Left kidney (tissue), 2 donors: ENCODE measurements around the gene ADGB. TPM values are rescaled to one million over a fixed set of nuclear protein-coding genes. Genes with fewer than 3 reads are reported as not detected.
"Not testable (repeated sequence)": the region's sequence is repeated elsewhere in the genome, so short reads cannot be mapped to it uniquely, and the experiment has no call there.

Experiments used
- DNase-seq: peaks from one replicate; pipeline ENCODE4 v3.0.0-alpha.2; 2013
- polyA plus RNA-seq: library from polyadenylated mRNA; unstranded; fragments of 120-200 nt; gene quantifications from one replicate; pipeline ENCODE4 v1.2.1, GENCODE V29; 2013; ENCODE audit not compliant: insufficient read length

Gene ADGB
- polyA plus RNA-seq, 1 donor: 0.62 TPM

DNA sequence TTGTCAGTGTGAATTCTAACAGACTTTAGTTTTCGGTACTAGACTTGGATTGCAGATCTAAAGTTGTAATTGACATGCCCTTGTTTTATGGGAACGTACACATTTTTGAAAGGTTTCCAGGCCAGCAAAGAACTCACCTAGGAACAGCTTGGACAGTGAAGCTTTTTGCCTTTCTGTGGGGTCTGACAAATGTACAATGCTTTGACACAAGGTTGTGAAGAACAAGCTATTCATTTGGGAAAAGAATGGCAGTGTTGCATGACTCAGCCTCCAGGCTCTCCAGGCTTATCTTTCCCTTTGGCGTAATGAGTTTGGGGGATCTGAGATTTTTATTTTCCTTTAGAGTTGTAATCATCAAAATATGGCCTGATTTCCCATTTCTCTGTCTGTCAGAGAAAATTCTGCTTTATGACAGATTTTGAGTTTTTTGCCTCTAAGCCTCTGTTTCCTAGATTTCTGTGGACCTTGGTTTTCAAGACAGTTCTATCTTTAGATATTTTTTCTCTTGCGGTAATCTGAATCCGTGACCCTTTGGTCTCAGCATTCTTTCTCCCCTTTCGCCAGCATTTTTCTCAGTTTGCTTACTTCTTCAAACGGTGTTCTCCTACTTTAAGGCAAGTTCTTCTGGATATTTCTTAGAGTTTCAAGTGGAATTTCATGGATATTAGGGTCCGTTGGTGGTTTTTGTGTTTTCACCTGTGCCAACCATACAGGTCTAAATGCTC lies 221.0 kb downstream of the ADGB start:
- no peak for DNase-seq

- no peak for DNase-seq
These were observed 228.6 kb downstream of the ADGB start for GRCh38 chr6:146827216-146827928.

- DNase-seq: no peak
These were observed 231.2 kb downstream of the ADGB start for GRCh38 chr6:146829792-146830565.

DNA sequence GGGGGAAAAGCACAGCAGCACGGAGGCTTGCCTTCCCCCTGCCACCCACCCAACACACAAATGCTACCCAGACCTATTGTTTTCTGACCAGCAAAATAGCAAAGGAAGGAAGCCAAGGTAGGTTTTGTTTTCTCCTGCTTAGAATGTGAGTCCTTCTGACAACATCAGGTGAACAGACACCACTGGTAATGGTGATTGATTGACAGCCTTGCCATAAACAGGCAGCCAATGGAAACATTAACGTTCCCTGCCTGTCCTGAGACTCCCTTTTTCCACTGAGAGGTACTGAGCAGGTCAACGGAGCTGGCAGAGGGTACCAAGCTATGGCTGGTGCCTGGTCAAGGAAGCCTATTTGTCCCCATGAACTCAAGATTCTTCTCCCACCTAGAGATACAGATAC lies 234.4 kb downstream of the ADGB start:
- no peak for DNase-seq

DNA sequence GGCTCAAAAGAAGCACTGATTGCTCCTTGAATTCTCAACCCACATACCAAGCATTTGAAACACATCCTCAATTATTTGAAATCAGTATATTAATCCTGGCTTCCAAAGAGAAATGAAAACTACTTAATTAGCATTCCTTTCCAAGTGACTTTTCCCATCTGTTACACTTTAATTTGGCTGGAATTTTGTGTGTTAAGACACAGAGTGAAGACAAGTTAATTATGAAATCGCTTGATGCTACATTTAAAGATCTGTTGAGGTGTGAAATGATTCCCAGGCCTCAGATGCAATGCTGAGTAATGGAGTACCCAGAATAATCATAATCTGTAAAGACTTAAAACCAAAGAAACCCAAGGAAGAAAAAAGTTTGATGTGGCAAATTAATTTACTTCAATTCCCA lies 241.4 kb downstream of the ADGB start:
- no peak for DNase-seq

DNA sequence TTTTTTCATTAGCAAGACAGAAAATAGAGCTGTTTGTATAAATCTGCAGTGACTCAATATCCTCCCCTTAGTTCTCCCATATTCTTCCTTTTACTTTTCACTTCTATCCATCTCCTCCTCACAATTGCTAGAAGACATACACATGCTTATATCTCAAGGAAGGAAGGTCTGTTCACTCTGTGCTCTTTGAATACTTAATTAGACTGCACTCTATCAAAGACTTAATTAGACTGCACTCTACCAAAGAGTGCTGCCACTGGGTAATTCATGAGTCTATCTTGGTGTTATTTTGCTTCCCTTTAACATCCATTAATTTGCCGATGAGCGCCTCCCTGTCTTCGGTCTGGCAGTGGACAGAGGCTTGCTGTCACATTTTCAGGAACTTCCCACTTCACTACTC lies 241.9 kb downstream of the ADGB start:
- DNase-seq: no peak

- DNase-seq: no peak
These were observed 248.7 kb downstream of the ADGB start for GRCh38 chr6:146847426-146847825.

DNA sequence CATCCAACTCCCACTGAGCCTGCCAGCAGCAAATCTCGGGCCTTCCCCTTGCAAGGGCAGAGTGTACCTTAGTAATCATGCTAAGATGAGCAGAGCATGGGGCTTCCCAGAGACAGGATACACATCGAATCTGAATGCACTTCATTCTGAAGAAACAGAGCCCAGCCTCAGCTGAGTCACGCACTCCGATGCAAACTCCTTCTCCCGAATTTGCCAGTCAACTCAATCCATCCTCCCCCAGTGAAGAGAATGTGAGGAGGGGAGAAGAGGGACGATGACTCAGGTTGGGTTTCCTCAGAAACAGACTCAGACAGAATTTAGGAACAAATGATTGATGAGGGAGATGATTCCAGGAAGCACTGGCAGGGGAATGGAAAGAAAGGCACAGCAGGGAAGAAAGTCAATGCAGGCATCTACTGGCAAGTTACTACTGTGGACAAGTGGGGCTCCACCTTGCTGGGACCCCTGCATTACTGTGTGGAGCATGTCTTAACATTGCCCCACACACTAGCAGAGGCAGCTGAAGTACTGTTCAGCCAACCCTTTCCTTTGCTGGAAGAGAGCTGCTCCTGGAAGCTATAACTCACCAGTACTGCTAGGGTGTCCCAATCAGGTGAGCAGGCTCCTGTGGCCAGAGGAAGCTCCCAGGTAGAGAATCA lies 251.6 kb downstream of the ADGB start:
- DNase-seq: no peak

DNA sequence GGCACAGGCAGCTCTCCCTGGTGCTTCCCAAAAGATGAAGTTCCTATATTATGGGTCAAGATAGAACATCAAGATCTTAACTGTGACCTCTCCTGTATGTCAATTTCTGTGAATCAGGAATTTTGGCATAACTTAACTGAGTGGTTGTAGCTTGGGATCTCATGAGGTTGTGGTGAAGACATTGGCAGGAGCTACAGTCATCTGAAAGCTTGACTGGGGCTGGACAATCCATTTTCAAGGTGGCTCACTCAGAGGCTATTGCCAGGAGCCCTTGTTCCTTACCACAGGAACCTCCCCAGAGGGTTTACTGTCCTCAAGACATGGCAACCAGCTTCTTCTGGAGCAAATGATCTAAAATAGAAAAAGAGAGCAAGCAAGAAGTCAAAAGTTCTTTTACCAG lies 252.2 kb downstream of the ADGB start:
- no peak for DNase-seq

DNA sequence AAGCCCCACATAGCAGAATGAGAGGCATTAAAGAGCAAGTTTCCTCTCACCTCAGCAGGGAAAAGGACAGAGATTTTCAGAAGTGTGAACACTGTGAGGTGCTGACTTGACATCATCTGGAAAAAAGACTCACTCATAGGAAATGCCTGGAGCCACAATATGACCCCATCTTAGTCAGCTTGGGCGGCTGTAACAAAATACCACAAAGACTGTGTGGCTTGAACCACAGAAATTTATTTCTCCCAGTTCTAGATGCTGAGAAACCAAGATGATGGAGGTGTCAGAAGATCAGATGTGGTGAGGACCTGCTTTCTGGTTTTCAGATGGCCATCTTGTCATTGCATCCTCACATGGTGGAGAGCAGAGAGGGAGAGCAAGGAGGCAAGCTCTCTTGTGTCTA lies 253.1 kb downstream of the ADGB start:
- no peak for DNase-seq

- not testable (repeated sequence) for DNase-seq
These were observed 255.9 kb downstream of the ADGB start for GRCh38 chr6:146854521-146855255.

DNA sequence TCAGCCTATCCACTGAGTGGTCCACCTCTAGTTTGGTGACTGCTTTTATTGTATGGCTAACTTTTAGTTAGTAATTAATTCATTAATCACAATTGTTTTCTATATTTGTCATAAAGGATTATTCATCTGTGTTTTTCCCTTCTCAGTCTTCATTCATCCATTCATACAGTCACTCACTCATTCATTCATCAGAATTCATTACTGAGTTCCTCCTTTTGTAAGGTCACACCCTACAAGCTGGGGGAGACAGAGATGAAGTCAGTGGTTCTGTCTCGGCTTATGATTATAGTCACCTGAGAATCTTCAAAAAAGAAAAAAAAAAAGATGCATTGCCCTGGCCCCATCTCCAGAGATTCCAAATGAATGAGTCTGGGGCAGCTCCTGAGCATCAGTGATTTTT lies 257.1 kb downstream of the ADGB start:
- DNase-seq: no peak

DNA sequence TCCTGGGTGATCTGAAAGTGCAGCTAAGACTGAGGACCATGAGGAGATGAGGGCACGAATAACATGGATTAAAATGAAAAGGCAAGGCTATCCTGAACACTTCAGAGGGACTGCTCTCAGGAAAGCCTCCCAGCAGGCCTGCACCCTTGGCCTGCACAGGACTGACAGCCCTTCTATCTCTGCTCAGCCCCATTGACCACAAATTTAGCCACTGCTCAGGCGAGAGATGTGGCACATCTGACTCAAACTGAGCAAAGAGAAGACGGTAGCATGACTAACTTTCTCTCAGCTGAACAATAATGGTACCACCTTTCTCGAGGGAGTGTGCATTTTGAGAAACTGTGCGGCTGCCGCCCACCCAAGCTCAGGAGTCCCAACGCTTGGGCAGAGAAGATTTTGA lies 257.5 kb downstream of the ADGB start:
- DNase-seq: no peak

GRCh38 chr6:146857180-146857979 lies 258.6 kb downstream of the ADGB start:
- peak; percentile 72 for DNase-seq

DNA sequence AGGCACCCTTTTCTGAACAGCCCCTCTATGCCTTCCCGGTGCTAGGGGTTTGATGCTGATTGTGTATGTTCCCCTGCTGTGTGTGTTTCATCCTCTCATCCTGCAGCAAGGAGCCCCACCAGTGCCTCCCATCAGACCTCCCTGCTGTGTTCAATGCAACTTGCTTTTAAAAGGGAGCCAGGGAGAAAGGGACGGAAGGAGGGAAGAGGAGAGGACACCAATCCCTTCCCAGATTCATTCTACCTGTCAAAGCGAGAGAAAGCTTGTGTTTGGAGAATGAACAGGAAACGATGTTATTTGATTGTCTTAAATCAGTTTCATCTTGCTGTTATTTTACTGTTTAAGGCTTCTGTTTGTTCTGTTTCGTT lies 259.2 kb downstream of the ADGB start:
- DNase-seq: peak; percentile 25

DNA sequence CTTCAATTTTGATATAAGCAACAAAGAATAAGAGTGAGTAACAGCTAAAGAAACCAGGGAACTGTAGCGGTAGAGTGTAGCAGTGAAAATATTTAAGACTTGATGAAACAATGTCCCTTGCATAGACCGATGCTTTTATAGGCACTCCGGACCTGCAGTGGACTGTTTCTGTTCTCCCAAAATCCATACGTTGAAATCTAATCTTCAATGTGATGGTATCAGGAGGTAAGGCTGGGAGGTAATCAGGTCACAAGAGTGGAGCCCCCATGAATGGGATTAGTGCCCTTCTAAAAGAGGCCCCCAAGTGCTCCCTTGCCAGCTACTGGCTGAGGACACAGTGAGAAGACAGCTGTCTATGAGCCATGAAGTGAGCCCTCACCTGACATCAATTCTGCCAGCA lies 260.4 kb downstream of the ADGB start:
- DNase-seq: no peak

DNA sequence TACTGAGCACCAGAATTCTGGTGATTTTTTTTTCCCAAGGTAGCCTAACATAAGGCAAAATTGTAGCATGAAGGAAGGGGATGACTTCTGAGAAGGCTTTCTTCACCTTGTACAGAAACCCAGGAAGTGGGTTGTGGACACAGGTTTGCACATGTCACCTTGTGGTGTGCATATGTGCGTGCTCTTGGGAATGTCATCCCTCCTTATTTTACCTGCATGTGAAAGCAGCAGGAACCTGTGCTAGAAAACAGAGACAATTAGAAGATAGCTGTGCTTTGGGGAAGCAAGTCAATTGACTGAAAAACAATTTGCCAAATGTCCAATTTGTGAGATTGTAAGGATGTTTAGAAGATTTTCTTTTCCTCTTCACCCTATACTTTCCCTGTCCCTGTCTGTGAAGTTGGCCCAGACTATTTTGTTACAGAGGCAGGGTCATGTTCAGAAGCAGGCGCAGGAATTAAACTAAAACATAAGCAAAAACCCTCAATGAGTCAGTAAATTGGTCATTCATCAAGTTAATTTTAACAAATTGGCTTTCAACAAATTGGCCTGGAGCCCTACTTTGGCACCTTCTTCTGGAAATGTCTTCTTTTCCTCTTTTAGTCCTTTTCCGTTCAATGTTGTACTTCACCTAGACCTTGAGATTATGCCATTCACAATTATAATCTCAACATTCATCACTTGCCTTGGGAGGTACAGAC lies 261.2 kb downstream of the ADGB start:
- DNase-seq: no peak

- DNase-seq: no peak
These were observed 261.8 kb downstream of the ADGB start for GRCh38 chr6:146860583-146860982.

DNA sequence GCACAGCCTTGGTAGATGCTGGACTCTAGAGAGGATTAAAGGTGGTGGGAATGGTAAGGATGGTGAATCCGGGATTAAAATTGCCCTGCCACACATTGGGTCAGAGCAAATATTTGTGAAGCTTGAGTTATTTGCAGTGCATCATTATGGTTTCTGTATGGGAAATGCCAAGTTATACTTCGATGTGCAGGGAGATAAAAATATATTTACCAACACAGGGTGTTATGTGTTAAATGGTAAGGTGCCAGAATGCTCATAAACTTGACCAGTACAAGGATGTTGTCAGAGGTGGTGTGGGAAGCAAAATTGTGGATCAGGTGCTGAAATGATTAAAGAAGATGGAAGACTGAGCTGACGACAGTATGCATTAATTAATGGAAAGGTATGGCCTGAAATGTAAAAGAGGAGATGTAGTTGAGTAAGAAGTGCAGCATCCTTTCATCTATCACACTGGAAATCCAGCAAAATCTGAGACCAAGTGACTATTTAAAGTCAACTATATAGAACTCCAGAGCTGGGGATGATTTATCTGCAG lies 262.3 kb downstream of the ADGB start:
- DNase-seq: no peak

DNA sequence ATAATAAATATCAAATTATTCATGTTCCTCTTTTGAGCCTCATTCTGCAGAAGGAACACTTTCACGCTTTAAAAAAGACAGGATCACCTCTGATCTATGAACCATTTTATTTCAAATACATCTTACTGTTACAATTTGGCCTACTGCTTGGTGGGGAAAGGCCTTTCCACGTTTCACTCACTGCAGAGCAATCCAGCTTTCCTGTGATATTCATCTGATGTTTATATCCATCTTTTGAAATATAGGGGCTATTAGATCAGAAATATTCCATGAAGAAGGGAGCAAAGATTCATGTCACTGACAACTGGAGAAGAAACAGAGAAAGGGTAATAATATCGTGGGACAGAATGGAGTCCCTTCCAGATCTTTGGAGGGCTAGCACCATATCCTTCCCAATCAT lies 262.9 kb downstream of the ADGB start:
- DNase-seq: no peak
